ENCODE results near the gene DCTPP1. TPM values are rescaled to one million over a fixed set of nuclear protein-coding genes. Genes with fewer than 3 reads are reported as not detected.

The DCTPP1 gene
- total RNA-seq, 1 donor from 2014 or later = 30.3 TPM

DNA sequence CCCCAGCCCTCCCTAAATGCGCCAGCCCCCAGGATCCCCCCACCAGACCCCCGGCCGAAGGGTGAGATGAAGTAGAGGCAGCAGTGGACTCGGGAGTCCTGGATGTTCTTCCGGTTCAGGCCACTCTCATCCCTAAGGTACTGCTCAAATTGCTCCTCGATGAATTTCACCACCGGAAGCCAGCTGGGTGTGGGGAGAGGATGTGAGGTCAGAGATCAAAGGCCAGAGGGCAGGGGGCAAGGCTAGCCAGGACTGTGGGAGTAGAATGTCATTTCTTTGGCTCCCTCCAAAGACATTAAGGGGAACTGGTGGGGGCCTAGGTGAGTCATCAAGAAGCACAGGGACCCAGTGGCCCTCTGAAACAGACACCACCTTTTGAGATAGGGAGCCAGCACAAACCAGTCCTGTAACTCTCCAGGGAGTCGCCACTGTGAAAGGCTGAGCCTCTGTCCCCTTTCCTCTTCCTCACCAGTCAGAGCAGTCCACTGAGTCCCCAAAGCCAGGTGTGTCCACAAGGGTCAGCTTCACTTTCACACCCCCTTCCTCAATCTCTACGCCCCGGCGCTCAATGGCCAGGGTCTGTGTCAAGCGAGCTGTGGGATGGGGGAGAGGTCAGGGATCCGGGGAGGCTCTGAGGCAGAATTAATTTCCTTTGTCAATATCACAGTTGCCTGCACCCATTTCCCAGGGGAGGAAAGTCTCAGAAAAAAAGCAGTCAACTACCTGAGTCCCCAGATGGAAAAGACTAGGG, 48.4 kb downstream of the DCTPP1 start:
- Histone ChIP-seq H3K27me3 (ENCODE audit: control insufficient read depth, insufficient read depth, low read length) (no peaks in the 10 kb centered on the region), H3K36me3 (ENCODE audit: control insufficient read depth, insufficient read depth, low read length) (no peaks in the 10 kb centered on the region), H3K4me3 (ENCODE audit: low read depth, low read length) (no peak overlapping the region)
- no peak for FAIRE-seq
- no peak for DNase-seq (ENCODE audit: low read depth)
- TF ChIP-seq, protein P1, sequence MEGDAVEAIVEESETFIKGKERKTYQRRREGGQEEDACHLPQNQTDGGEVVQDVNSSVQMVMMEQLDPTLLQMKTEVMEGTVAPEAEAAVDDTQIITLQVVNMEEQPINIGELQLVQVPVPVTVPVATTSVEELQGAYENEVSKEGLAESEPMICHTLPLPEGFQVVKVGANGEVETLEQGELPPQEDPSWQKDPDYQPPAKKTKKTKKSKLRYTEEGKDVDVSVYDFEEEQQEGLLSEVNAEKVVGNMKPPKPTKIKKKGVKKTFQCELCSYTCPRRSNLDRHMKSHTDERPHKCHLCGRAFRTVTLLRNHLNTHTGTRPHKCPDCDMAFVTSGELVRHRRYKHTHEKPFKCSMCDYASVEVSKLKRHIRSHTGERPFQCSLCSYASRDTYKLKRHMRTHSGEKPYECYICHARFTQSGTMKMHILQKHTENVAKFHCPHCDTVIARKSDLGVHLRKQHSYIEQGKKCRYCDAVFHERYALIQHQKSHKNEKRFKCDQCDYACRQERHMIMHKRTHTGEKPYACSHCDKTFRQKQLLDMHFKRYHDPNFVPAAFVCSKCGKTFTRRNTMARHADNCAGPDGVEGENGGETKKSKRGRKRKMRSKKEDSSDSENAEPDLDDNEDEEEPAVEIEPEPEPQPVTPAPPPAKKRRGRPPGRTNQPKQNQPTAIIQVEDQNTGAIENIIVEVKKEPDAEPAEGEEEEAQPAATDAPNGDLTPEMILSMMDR (IDR thresholded peaks at IDR 0.05; ENCODE audit: insufficient read depth, low read length, severe bottlenecking) = no peak

DNA sequence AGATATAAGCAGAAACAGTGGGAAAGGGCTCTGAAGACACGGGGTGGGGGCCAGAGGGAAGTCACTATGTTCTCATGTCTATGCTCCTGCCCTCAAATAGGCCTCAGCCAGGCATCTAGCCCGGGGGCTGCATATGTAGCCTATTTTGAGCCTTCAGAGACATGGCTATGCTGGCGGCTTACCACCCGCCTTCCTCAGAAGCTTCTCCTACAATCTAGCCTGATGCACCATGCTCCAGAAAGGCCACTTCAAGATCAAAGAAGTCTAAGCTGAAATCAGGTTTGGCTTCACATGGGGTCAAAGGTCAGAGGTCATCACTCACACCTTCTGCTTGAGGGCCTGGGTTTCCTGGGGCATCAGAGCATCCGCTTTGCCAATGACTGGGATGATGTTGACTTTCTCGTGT, 49.0 kb downstream of the DCTPP1 start:
- no peaks in the 10 kb centered on the region for H3K36me3 ChIP-seq (ENCODE audit: control insufficient read depth, insufficient read depth, low read length)
- FAIRE-seq (no peak), DNase-seq (ENCODE audit: low read depth) (no peak)
- H3K4me3 ChIP-seq (ENCODE audit: low read depth, low read length) = no peak overlapping the region
- TF ChIP-seq, protein P1 (IDR thresholded peaks at IDR 0.05; ENCODE audit: insufficient read depth, low read length, severe bottlenecking) = no peak
- H3K27me3 ChIP-seq (ENCODE audit: control insufficient read depth, insufficient read depth, low read length) = no peaks in the 10 kb centered on the region

DNA sequence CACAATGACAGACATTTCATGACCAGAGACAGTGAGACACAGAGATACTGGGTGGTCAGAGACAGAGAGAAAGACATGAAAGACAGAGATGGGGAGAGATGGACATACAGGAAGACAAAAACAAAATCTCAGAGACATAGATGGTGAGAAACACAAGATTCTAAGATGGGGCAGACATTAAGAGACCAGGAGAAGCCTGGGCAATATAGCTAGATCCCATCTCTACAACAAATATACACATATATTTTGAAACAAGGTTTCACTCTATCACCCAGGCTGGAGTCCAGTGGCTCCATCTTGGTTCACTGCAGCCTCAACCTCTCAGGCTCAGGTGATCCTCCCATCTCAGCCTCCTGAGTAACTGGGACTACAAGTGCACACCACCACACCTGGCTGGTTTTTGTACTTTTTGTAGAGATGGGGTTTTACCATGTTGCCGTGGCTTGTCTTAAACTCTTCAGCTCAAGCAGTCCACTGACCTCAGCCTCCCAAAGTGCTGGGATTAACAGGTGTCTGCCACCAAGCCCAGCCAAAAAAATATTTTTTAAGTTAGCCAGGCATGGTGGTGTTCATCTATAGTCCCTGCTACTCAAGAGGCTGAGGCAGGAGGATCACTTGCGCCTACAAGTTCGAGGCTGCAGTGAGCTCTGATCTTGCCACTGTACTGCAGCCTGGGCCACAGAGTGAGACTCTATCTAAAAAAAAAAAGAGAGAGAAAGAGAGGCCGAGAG, 49.6 kb downstream of the DCTPP1 start:
- FAIRE-seq = no peak
- Histone ChIP-seq H3K36me3 (ENCODE audit: control insufficient read depth, insufficient read depth, low read length) (no peaks in the 10 kb centered on the region), H3K27me3 (ENCODE audit: control insufficient read depth, insufficient read depth, low read length) (no peaks in the 10 kb centered on the region), H3K4me3 (ENCODE audit: low read depth, low read length) (no peak overlapping the region)
- DNase-seq (ENCODE audit: low read depth) = no peak
- TF ChIP-seq, protein P1 (IDR thresholded peaks at IDR 0.05; ENCODE audit: insufficient read depth, low read length, severe bottlenecking) = no peak

DNA sequence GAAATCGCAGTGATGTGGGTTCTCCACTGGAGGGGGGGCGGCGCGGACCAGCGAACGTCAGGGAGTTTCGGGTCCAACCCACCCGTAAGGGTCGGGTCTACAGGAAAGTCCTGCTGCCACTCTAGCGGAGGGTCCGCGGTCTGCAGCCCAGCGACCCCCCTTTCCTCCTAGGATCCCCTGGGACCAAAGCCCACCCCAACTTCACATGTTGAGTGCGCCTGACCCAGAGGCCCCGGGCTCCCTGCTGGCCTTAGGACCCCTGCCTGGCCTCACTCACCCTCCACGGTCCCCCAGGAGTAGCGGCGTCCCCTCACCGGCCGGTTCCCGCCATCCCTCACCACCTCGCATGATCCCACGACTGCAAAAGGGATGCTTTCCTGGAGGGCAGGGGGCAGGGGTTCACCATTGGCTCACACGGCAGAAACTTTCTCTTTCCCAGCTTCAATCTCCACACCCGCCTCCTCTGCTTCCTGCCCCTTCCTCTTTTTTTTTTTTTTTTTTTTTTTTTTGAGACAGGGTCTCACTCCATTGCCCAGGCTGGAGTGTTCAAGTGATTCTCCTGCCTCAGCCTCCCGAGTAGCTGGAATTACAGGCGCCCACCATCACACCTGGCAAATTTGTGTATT, 50.6 kb downstream of the DCTPP1 start:
- no peak for DNase-seq (ENCODE audit: low read depth)
- Histone ChIP-seq H3K4me3 (ENCODE audit: low read depth, low read length) (peak overlapping the region; percentile 50), H3K36me3 (ENCODE audit: control insufficient read depth, insufficient read depth, low read length) (no peaks in the 10 kb centered on the region), H3K27me3 (ENCODE audit: control insufficient read depth, insufficient read depth, low read length) (no peaks in the 10 kb centered on the region)
- TF ChIP-seq, protein P1 (IDR thresholded peaks at IDR 0.05; ENCODE audit: insufficient read depth, low read length, severe bottlenecking) = no peak
- no peak for FAIRE-seq

DNA sequence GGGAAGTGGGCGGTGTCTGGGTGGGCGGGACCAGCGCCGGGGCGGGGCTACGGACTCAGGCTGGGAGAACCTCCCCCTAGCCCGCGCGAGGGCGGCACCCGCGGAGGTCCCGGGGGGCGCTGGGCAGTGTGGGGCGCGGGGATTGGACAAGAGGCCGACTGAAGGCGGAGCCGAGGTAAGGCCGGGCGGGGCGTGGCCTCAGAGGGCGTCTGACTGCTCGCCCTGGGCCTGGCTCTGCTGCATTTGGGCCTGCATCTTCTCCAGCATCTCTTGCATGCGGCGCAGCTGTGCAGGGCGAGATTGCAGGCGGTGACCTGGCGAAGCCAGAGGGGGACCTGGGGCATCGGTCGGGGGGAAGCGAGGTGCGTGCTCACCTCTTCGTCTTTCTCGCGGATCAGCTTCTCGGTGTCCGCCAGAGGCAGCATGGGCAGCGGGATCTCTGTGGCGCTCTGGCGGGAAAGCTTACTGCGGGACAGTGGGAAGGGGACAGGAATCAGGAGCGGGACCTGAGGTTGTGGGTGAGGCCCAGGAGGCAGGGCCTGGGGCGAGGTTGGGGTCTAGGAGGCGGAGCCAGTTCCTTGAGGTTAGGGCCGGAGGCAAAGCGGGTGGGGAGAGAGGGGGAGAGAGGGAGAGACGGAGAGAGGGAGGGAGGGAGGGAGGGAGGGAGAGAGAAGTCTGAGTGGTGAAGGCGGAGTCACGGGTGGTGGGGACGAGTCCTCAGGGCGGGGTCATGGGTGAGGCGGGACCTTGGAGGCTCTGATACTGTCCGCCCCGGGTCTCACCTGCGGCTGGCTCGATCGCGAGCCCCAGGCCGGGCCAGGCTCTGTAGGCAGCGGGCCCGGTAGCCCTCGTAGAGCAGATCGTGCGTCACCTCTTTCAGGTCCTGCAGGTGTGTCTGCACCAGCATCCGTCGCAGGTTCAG, 51.3 kb downstream of the DCTPP1 start:
- Histone ChIP-seq H3K36me3 (ENCODE audit: control insufficient read depth, insufficient read depth, low read length) (no peaks in the 10 kb centered on the region), H3K27me3 (ENCODE audit: control insufficient read depth, insufficient read depth, low read length) (no peaks in the 10 kb centered on the region), H3K4me3 (ENCODE audit: low read depth, low read length) (peak overlapping the region; percentile 50)
- TF ChIP-seq, protein P1 (IDR thresholded peaks at IDR 0.05; ENCODE audit: insufficient read depth, low read length, severe bottlenecking) = peak; percentile 29
- DNase-seq (ENCODE audit: low read depth) (peak; percentile 87), FAIRE-seq (no peak)
